Right lobe of liver (tissue), 4 donors: Measurements from ENCODE around the gene PSG3.
"Not testable (repeated sequence)": the region's sequence is repeated elsewhere in the genome, so short reads cannot be mapped to it uniquely, and the experiment has no call there.

Experiments used
- POLR2A ChIP-seq: fragments of 450-650 bp; IDR thresholded peaks from one replicate; pipeline ENCODE4 v1.6.1; 2017; ENCODE audit warnings: antibody characterized with exemption, mild to moderate bottlenecking
- TF ChIP-seq, protein P1 (sequence below), 4 donors: fragments of 200-600 bp in 3 of 4; fragments of 450-650 bp in 1 of 4; IDR thresholded peaks; one replicate each; pipeline versions ENCODE4 v1.5.1 to v1.8.0; 2016 to 2022; ENCODE audit warnings: antibody characterized with exemption in 4 of 4, mild to moderate bottlenecking in 2 of 4
- donor health status: DM: no; HTN: no; CAD: no.
- donor health status: DM: no; HTN: no; CAD: no.
- donor health status: DM: no; HTN: yes; CAD: no.

DNA sequence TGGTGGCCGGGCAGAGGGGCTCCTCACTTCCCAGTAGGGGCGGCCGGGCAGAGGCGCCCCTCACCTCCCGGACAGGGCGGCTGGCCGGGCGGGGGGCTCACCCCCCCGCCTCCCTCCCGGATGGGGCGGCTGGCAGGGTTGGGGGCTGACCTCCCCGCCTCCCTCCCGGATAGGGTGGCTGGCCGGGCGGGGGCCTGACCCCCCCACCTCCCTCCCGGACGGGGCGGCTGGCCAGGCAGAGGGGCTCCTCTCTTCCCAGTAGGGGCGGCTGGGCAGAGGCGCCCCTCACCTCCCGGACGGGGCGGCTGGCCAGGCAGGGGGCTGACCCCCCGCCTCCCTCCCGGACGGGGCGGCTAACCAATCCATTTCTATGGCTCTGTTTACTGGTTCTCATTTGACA, 64.0 kb downstream of the PSG3 start:
- TF ChIP-seq POLR2A = not testable (repeated sequence)
- TF ChIP-seq, protein P1, sequence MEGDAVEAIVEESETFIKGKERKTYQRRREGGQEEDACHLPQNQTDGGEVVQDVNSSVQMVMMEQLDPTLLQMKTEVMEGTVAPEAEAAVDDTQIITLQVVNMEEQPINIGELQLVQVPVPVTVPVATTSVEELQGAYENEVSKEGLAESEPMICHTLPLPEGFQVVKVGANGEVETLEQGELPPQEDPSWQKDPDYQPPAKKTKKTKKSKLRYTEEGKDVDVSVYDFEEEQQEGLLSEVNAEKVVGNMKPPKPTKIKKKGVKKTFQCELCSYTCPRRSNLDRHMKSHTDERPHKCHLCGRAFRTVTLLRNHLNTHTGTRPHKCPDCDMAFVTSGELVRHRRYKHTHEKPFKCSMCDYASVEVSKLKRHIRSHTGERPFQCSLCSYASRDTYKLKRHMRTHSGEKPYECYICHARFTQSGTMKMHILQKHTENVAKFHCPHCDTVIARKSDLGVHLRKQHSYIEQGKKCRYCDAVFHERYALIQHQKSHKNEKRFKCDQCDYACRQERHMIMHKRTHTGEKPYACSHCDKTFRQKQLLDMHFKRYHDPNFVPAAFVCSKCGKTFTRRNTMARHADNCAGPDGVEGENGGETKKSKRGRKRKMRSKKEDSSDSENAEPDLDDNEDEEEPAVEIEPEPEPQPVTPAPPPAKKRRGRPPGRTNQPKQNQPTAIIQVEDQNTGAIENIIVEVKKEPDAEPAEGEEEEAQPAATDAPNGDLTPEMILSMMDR (IDR thresholded peaks at IDR 0.05) = not testable (repeated sequence)
